Spleen (tissue), 7 donors: ENCODE data around the gene FBXL12.

Source experiments
- POLR2A ChIP-seq, 3 donors: fragments of 450-650 bp; IDR thresholded peaks; one replicate each; pipeline ENCODE4 v1.5.1; 2017; ENCODE audit warnings: antibody characterized with exemption in 3 of 3, mild to moderate bottlenecking in 1 of 3
- POLR2AphosphoS5 ChIP-seq, 3 donors: sonication (generic); formaldehyde crosslinking; IDR thresholded peaks; one replicate each; pipeline ENCODE4 v1.5.1; 2017; ENCODE audit warnings: antibody characterized with exemption in 3 of 3
- TF ChIP-seq, protein P1 (sequence below), 11 experiments: fragments of 200-600 bp in 7 of 11; fragments of 450-650 bp in 4 of 11; sonication (generic) in 4 of 11; IDR thresholded peaks in 8 of 11; conservative IDR thresholded peaks in 3 of 11; 1 replicate in 7 of 11; 2 replicates in 4 of 11; pipeline versions ENCODE4 v1.4.0 to v1.8.0; 2016 to 2021; ENCODE audit warnings: antibody characterized with exemption in 11 of 11, inconsistent platforms in 4 of 11, mild to moderate bottlenecking in 1 of 11
- donor health status: DM: no; HTN: no; CAD: no; lungs with moderate emphysema.
- donor health status: DM: no; HTN: no; CAD: no.
- donor health status: DM: no; HTN: no; CAD: no.

DNA sequence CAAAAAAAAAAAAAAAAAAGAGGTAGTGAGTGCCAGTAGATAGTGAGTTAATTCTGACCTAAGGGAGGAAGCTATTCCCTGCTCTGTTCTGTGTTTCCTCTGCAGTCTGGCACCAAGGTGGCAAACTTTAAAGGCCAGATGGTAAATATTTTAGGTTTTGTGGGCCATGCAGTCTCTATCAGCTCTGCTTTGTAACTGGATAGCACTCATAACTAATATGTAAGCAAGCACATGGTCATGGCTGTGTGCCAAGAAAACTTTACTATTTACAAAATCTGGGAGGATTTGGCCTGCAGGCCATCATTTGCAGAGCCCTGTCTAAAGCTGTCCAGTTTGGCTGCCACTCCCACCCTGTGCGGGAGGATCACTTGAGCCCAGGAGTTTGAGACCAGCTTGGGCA lies 20.5 kb upstream of the FBXL12 start:
- TF ChIP-seq, protein P1, sequence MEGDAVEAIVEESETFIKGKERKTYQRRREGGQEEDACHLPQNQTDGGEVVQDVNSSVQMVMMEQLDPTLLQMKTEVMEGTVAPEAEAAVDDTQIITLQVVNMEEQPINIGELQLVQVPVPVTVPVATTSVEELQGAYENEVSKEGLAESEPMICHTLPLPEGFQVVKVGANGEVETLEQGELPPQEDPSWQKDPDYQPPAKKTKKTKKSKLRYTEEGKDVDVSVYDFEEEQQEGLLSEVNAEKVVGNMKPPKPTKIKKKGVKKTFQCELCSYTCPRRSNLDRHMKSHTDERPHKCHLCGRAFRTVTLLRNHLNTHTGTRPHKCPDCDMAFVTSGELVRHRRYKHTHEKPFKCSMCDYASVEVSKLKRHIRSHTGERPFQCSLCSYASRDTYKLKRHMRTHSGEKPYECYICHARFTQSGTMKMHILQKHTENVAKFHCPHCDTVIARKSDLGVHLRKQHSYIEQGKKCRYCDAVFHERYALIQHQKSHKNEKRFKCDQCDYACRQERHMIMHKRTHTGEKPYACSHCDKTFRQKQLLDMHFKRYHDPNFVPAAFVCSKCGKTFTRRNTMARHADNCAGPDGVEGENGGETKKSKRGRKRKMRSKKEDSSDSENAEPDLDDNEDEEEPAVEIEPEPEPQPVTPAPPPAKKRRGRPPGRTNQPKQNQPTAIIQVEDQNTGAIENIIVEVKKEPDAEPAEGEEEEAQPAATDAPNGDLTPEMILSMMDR (IDR thresholded peaks at IDR 0.05 in 8 of 11, conservative IDR thresholded peaks at IDR 0.05 in 3 of 11): no peak
- no peak for TF ChIP-seq POLR2A (IDR thresholded peaks at IDR 0.05)
- TF ChIP-seq POLR2AphosphoS5 (IDR thresholded peaks at IDR 0.05): no peak
